Parathyroid adenoma (tissue), 2 donors: Measurements from ENCODE around the gene FKBP7.

Source experiments
- H2AFZ ChIP-seq: fragments of 300-600 bp; sonication (generic); one replicate; pipeline ENCODE4 v1.7.0; 2017; ENCODE audit warnings: antibody characterized with exemption, mild to moderate bottlenecking
- H3K27ac ChIP-seq: fragments of 300-600 bp; sonication (generic); one replicate; pipeline ENCODE4 v1.7.0; 2017
- H3K27me3 ChIP-seq: fragments of 300-600 bp; sonication (generic); one replicate; pipeline ENCODE4 v1.7.0; 2017; ENCODE audit warnings: low read length; ENCODE audit not compliant: control insufficient read depth, insufficient read depth
- H3K36me3 ChIP-seq: fragments of 300-600 bp; sonication (generic); one replicate; pipeline ENCODE4 v1.7.0; 2017; ENCODE audit warnings: low read length; ENCODE audit not compliant: control insufficient read depth, insufficient read depth
- H3K4me1 ChIP-seq: fragments of 300-600 bp; sonication (generic); one replicate; pipeline ENCODE4 v1.7.0; 2017; ENCODE audit warnings: control low read depth
- H3K4me2 ChIP-seq: fragments of 300-600 bp; sonication (generic); one replicate; pipeline ENCODE4 v1.7.0; 2017; ENCODE audit warnings: low read length
- H3K4me3 ChIP-seq: fragments of 300-600 bp; sonication (generic); one replicate; pipeline ENCODE4 v1.7.0; 2017; ENCODE audit warnings: low read depth, low read length
- H3K79me2 ChIP-seq: fragments of 300-600 bp; sonication (generic); one replicate; pipeline ENCODE4 v1.7.0; 2017; ENCODE audit warnings: control low read depth
- H3K9ac ChIP-seq: fragments of 300-600 bp; sonication (generic); one replicate; pipeline ENCODE4 v1.7.0; 2017; ENCODE audit warnings: mild to moderate bottlenecking
- H3K9me3 ChIP-seq: fragments of 300-600 bp; sonication (generic); one replicate; pipeline ENCODE4 v1.7.0; 2017; ENCODE audit warnings: low read length; ENCODE audit not compliant: control insufficient read depth
- CTCF ChIP-seq: fragments of 300-600 bp; sonication (generic); IDR thresholded peaks from one replicate; pipeline ENCODE4 v1.7.0; 2017; ENCODE audit warnings: antibody characterized with exemption, mild to moderate bottlenecking
- donor health status: primary hyperparathyroidism.

FKBP7 gene

GRCh38 chr2:178498137-178498536 is 19.7 kb upstream of the FKBP7 start:
- Histone ChIP-seq H3K27ac (no peak overlapping the region), H3K4me2 (no peak overlapping the region), H2AFZ (no peak overlapping the region), H3K4me1 (no peaks in the 10 kb centered on the region), H3K36me3 (no peaks in the 10 kb centered on the region), H3K9ac (no peak overlapping the region), H3K4me3 (no peak overlapping the region), H3K79me2 (peaks cover 2% of the 10 kb centered on the region), H3K9me3 (no peaks in the 10 kb centered on the region), H3K27me3 (no peaks in the 10 kb centered on the region)
- TF ChIP-seq CTCF = no peak

GRCh38 chr2:178496049-178496448 is 17.6 kb upstream of the FKBP7 start:
- H3K27ac ChIP-seq = no peak overlapping the region
- H3K9ac ChIP-seq = no peak overlapping the region
- no peak overlapping the region for H3K4me2 ChIP-seq
- no peaks in the 10 kb centered on the region for H3K4me1 ChIP-seq
- peaks cover under 1% of the 10 kb centered on the region for H3K79me2 ChIP-seq
- no peak for TF ChIP-seq CTCF
- H3K27me3 ChIP-seq = no peaks in the 10 kb centered on the region
- no peak overlapping the region for H3K4me3 ChIP-seq
- no peaks in the 10 kb centered on the region for H3K9me3 ChIP-seq
- no peak overlapping the region for H2AFZ ChIP-seq
- H3K36me3 ChIP-seq = no peaks in the 10 kb centered on the region

GRCh38 chr2:178491612-178492011 is 13.2 kb upstream of the FKBP7 start:
- Histone ChIP-seq H3K27me3 (no peaks in the 10 kb centered on the region), H3K9ac (no peak overlapping the region), H3K4me2 (no peak overlapping the region), H3K79me2 (no peaks in the 10 kb centered on the region), H3K9me3 (no peaks in the 10 kb centered on the region), H3K4me1 (no peaks in the 10 kb centered on the region), H3K27ac (no peak overlapping the region), H2AFZ (no peak overlapping the region), H3K36me3 (no peaks in the 10 kb centered on the region), H3K4me3 (no peak overlapping the region)
- TF ChIP-seq CTCF = no peak

GRCh38 chr2:178485356-178485755 is 7.0 kb upstream of the FKBP7 start:
- no peak overlapping the region for H3K27ac ChIP-seq

More at GRCh38 chr2:178485356-178485755, 7.0 kb upstream of the FKBP7 start:
- Histone ChIP-seq H3K27me3 (no peaks in the 10 kb centered on the region), H3K36me3 (no peaks in the 10 kb centered on the region), H3K9me3 (no peaks in the 10 kb centered on the region), H3K4me1 (no peaks in the 10 kb centered on the region), H3K79me2 (peaks cover 24% of the 10 kb centered on the region), H2AFZ (no peak overlapping the region), H3K4me2 (no peak overlapping the region), H3K4me3 (no peak overlapping the region), H3K9ac (no peak overlapping the region)
- TF ChIP-seq CTCF = no peak
